Daoy (cell line): Measurements from ENCODE around the gene MEGF9. TPM values are rescaled to one million over a fixed set of nuclear protein-coding genes. Genes with fewer than 3 reads are reported as not detected.
"Not testable (repeated sequence)": the region's sequence is repeated elsewhere in the genome, so short reads cannot be mapped to it uniquely, and the experiment has no call there.

ENCODE experiments used
- DNase-seq: peaks from one replicate; pipeline ENCODE4 v3.0.0-alpha.2; 2015; ENCODE audit warnings: low read depth
- total RNA-seq: library from RNA; depleted of rRNA; stranded (reverse); fragments of >200 nt; shearing (Covaris generic); gene quantifications from 2 replicates; pipeline ENCODE4 v1.2.3, GENCODE V29; 2014

MEGF9 gene
- total RNA-seq, 1 experiment from 2014 or later: 7.1 TPM

GRCh38 chr9:120655005-120655622, 59.2 kb downstream of the MEGF9 start:
- peak; percentile 61 for DNase-seq

- no peak for DNase-seq
Observed at GRCh38 chr9:120654272-120654671, 60.0 kb downstream of the MEGF9 start.

- no peak for DNase-seq
Observed at GRCh38 chr9:120653762-120654161, 60.5 kb downstream of the MEGF9 start.

- DNase-seq: no peak
Observed at GRCh38 chr9:120652934-120653333, 61.3 kb downstream of the MEGF9 start.

GRCh38 chr9:120650352-120650751, 63.9 kb downstream of the MEGF9 start:
- DNase-seq: no peak

GRCh38 chr9:120648581-120649197, 65.6 kb downstream of the MEGF9 start:
- DNase-seq: no peak

GRCh38 chr9:120646948-120647347, 67.3 kb downstream of the MEGF9 start:
- no peak for DNase-seq

- no peak for DNase-seq
Observed at GRCh38 chr9:120645760-120646159, 68.5 kb downstream of the MEGF9 start.

- DNase-seq: no peak
Observed at GRCh38 chr9:120643061-120643460, 71.2 kb downstream of the MEGF9 start.

GRCh38 chr9:120642129-120642770, 72.0 kb downstream of the MEGF9 start:
- peak; percentile 14 for DNase-seq

- DNase-seq: not testable (repeated sequence)
Observed at GRCh38 chr9:120640874-120641273, 73.4 kb downstream of the MEGF9 start.

GRCh38 chr9:120640380-120640779, 73.9 kb downstream of the MEGF9 start:
- no peak for DNase-seq

GRCh38 chr9:120637919-120638318, 76.4 kb downstream of the MEGF9 start:
- no peak for DNase-seq

GRCh38 chr9:120636194-120636957, 77.9 kb downstream of the MEGF9 start:
- no peak for DNase-seq

- DNase-seq: no peak
Observed at GRCh38 chr9:120635011-120635410, 79.3 kb downstream of the MEGF9 start.

- no peak for DNase-seq
Observed at GRCh38 chr9:120630333-120630732, 83.9 kb downstream of the MEGF9 start.

GRCh38 chr9:120628925-120629497, 85.3 kb downstream of the MEGF9 start:
- DNase-seq: peak; percentile 78

- DNase-seq: no peak
Observed at GRCh38 chr9:120628207-120628924, 85.9 kb downstream of the MEGF9 start.

- DNase-seq: no peak
Observed at GRCh38 chr9:120627073-120627472, 87.2 kb downstream of the MEGF9 start.

GRCh38 chr9:120626512-120626911, 87.8 kb downstream of the MEGF9 start:
- no peak for DNase-seq

- peak; percentile 41 for DNase-seq
Observed at GRCh38 chr9:120625222-120625621, 89.0 kb downstream of the MEGF9 start.
